Activated T-cell treated with anti-CD3 and anti-CD28 coated beads for 4 hours (primary cell): ENCODE results near the gene PNKP.

Experiments
- DNase-seq: peaks from one replicate; pipeline ENCODE4 v3.0.0-alpha.2; 2020

PNKP gene

DNA sequence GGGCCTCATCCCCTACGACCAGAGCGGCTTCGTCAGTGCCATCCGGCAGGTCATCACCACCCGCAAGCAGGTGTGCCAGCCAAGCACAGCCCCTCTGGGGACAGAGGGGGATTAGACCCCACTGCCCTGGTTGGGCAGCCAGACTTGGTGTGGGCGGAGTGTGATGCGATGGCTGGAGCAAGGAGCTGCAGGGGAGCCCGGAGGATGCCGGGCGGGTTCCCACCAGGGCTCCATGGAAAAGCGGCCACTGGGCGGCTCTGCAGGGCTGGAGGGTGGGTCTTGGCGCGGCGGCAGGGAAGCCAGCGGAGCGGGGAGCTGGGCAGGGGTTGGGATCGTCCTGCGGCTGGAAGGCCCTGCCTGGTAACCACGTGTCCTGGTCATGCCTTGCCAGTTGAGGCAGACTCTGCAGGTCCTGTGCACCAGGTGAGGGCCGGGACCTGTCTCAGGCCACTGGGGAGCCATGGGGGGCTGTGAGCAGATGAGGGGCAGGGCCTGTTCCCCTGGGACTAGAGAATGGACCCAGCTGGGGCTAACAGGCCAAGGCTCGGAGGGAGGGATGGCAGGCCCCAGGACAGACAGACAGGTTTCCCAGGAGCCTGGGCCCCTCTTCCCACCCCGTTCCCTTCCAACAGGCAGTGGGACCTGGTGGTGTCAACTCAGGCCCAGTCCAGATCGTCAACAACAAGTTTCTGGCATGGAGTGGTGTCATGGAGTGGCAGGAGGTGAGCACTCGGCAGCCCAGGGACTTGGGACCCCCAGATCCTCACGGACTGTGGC is 10.1 kb downstream of the PNKP start:
- no peak for DNase-seq

DNA sequence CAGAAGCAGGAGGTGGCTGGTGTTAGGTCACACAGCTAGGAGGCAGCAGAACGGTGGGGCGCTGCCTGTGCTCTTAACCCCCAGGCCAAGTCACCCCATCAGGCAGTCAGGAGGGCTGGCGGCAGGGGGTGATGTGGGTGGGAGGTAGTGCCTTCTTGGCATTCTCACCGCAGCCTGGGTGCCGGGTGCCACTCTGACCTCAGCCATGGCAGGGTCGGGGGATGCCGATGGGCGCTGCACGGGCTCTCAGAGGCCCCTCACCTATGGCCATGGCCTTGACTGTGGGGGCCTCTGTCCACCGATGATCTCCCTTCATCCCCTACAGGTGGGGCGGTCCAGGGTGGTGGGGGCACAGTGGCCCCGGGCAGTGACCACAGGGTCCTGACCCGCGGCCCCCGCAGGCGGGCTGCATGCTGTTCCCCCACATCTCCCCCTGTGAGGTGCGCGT is 10.8 kb downstream of the PNKP start:
- DNase-seq, result no peak

DNA sequence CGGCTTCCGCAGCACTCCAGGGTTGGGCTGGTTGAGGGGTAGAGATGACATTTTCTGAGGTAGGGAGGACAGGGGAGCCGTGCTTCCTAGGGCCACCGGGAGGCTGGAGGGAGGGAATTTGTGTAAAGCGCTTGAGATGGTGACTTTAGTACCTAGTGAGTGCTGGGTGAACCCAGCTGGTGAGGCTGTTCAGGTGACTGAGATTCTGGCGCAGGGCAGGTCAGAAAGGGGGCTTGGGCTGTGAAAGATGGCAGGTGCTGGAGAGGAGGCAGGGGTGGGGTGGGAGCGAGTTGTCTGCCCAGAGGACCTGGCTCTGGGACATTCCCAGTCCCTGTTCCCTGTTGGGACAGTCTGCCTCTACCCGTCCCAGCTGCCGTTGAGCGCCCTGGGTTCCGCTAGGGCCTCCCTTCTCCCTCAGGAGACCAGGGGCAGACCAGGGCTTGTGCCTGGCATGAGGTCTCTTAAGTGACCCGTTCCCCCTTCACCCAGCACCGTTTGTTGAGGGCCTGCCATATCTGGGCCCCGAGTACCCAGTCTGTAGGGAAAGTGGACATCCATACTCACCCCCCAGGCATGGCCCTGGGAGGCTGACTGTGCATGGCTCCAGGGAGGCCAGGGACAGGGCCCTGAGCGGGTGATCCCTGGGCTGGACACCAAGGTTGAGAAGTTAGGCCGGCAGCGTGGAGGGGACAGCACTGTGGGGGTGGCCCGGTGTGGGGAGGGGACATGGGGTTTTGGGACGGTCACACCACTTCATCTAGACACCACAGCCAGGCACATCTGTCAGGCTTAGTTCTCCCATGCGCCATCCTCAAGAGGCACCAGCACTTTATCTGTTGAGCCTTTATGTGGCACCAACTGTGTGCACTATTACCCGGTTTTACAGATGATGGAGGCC is 11.5 kb downstream of the PNKP start:
- DNase-seq, result no peak

DNA sequence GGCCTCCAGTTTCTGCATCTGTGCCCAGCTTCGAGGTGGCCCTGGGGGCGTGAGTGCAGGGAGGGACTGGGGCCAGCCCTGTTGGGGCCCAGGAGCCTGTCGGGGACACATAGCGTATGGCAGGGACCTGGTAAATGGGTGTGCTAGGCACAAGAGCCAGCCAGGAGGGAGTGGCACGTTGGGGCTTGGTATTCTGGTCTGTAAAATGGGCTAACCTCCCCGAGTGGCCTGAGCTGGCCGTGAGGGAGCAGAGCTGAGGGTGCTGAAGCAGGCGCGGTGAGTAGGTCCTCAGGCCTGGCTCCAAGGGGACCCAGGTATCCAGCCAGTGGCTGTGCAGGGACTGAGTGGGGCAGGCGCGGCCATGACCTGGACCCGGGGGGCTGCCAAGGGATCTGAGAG is 12.1 kb downstream of the PNKP start:
- no peak for DNase-seq

DNA sequence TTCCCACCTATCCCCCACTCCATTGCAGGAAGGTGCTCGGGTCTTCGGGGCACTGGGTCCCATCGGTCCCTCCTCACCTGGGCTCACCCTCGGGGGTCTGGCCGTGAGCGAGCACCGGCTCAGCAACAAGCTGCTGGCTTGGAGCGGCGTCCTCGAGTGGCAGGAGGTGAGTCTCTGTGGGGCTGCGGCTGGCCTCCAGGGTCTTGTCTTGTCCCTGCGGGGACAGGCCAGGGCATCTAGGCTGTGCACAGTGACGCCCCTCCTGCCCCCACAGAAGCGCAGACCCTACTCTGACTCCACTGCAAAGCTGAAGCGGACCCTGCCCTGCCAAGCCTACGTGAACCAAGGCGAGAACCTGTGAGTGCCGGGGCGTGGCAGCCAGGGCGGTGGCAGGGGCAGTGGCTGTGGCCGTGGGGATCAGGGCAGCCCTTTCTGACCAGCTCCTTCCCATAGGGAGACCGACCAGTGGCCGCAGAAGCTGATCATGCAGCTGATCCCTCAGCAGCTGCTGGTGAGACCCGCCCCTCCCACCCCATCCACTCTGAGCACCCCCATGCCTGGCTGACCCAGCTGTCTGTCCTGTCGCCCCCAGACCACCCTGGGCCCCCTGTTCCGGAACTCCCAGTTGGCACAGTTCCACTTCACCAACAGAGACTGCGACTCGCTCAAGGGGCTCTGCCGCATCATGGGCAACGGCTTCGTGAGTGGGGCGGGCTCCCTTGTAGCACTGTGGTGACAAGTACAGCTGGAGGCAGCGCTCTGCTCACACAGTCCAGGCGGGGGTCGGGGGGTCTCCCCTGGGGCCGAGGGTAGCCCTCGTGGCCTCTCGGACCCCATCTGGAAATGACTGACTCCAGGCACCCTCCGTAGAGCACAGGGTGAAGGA is 12.8 kb downstream of the PNKP start:
- no peak for DNase-seq

DNA sequence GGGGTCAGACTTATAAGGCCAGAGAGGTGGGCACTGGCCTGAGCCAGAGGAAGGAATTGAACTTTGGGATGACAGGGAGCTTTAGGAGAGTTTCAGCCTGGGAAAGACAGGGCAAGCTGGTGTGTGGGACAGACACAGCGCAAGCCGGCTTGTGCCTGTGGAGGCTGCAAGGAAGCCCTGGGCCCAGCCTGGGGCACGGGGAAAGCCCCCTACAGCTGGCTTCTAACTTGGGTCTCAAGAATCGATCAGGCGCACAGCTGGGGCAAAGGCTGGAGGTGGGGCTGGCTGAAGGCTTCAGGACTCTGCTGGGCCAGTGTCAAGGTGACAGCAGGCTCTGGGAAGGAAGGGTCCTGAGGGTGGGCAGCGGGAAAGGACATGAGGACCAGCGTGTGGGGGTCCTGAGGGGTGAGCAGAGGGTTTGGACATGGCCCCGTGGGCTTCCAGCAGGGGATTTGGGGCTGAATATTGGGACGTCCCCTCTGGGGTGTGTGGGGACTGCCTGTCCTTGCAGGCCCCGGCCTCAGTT is 13.5 kb downstream of the PNKP start:
- DNase-seq, result no peak

DNA sequence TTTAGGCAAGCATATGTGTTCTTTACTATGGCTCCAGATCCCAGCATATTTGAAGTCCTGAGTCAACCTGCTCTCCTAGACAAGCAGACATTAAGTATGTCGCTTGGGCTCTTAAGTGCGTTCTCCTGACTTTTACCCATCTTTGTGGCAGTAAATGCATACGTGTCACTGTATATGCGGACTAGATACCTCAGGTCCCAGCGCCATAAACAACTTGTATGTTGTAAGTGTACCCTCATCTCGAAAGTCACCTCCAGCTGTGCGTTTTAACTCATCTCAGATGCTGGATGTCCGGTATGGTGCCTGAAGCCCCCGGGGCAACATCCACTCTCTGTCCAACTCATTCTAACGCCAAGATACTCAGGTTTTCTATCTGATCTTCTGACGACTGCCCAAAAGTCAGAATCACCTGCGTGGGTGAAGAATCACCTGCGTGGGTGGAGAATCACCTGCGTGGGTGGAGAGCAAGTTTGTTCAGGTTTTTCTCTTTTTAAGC is 14.7 kb downstream of the PNKP start:
- no peak for DNase-seq

DNA sequence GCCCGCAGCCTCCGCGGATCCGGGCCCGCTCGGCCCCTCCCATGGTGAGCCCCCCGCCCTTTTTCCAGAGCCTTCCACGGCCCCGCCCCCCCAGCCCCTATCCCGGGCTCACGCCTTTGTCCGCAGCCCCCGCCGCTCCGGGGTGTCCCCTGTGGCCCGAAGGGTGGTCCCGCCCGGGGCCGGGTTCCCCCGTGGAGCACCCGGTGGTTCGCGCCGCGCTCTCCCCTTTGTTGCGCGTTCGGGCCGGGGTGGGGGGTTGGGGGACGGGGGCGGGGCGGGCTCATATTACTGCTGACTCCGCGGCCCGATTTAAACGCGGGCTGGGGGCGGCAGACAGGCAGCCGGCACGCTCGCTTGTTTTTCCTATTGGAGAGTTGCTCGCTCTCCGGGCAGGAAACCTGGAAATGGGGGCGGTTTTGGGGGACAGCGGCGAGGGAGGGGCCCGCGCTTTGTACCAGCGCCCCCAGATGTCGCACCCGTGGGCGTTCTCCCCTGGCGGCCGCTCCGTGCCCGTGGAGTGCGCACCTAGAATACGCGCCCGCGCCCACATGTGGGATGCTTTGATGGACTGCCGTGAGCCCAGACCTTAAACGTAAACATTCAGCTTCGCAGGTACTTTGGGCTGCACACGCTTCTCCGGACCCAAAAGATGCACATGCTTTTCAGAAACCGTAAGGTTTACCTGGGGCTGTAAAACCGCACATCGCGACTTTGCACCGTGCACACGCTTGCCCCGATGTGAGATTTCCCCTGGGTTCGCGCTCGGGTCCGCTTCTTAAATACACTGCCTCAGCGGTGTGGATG is 15.7 kb downstream of the PNKP start:
- DNase-seq, result no peak

DNA sequence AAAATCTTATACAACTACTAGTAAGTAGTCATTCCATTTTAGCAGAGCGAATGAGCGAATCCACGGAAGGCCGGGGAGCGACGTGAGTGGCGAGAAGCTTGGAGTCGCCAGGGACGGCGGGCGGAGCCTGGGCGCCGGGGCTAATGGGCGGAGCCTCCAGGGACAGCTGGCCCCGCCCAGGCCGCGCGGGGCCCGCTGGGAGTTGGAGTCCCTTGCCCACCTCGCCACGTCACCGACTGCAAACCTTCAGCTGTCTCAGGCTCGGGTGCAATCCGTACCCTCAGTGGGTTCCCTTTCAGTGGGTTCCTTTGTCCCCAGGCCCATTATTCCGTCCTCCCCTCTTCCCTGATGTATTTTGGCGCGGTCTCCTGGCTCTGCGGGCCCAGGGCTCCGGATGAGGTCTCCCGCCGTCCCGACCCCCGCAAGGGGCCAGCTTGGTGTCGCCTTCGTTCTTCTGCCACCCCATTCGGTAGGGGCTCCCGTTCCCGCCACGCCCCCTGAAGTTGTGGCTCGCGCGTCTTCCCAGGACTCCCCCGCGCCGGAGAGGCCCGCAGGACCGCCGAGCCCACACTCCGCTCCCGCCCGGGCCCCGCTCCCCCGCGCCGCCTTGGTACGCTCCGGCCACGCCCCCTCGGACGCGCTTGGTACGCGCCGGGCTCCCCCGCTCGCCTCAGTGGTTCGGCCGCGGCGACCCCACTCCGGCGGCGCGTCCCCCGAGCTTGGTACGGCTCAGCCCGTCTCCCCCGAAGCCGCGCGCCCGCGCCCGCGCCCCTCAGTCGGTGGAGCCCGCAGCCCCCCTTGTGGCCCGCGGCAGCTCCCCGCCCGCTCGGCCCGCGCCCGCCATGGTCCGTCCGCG is 16.7 kb downstream of the PNKP start, which contains the start of gene PTOV1:
TSS of gene PTOV1 (plus strand) at position 673 of the 856 bp plus-strand sequence.
- peak; percentile 81 for DNase-seq

DNA sequence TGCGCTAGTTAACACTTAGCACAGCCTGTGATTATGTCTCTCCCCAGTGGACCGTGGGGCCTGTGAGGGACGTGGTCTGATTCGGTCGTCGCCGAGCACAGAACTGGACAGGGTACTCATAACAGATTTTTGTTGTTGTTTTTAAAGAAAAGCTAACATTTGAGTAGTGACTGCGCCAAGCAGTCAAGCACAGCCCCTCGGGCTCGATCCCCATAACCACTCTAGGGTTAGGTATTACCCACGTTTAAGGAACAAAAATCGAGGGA is 17.2 kb downstream of the PNKP start:
- DNase-seq, result no peak

DNA sequence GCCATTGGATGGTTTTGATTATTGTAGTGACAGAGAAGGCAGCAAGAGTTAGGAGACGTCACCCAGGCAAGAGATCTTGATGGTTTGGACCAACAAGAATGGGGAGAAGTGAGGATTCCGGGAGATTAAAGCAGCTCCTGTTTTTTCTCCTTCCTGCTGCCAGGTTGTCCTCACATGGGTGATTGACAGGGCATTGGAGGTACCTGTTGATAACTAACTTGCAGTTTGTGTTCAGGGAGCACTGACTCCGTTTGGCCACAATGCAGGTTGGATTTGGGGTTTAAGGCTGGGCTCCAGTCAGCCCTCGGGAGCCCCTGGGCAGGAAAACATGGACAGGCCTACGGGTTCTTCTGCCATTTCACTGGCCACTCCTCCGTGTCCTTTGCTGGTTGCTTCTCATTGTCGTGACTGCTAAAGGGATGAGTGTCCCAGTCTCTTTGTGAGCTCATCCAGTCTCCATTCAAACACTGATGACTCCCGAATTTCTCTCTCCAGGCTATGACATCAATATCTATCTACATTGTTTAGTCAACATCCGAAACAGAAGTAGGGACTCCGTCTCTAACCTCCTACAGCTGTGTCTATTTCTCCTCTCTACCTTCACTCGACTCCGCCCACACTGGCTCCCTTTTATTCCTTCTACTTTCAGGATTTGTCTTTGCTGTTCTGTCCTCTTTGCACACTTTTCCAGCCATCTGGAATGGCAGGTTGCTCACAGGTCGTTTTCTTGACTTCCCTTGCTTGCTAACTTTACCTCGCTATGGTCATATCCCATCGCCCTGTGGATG is 17.7 kb downstream of the PNKP start:
- DNase-seq, result no peak

DNA sequence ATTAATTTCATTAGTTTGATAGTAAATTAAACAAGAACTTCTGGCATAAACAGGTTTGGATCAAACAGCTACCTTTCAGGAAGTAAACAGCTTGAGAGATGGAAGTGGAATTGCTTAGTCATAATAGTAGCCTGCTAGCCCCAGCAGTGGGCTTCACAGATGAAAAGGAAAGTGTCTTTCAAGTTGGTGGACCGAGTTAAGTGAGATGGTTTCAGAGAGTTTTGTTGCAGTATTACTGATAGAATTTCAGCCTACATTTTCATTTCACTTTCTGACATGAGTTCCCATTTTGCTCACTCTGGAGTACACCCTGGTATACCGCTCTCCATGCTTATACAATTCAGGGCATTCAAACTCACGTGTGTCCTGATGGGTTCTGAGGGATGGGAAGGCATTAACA is 18.4 kb downstream of the PNKP start:
- no peak for DNase-seq

DNA sequence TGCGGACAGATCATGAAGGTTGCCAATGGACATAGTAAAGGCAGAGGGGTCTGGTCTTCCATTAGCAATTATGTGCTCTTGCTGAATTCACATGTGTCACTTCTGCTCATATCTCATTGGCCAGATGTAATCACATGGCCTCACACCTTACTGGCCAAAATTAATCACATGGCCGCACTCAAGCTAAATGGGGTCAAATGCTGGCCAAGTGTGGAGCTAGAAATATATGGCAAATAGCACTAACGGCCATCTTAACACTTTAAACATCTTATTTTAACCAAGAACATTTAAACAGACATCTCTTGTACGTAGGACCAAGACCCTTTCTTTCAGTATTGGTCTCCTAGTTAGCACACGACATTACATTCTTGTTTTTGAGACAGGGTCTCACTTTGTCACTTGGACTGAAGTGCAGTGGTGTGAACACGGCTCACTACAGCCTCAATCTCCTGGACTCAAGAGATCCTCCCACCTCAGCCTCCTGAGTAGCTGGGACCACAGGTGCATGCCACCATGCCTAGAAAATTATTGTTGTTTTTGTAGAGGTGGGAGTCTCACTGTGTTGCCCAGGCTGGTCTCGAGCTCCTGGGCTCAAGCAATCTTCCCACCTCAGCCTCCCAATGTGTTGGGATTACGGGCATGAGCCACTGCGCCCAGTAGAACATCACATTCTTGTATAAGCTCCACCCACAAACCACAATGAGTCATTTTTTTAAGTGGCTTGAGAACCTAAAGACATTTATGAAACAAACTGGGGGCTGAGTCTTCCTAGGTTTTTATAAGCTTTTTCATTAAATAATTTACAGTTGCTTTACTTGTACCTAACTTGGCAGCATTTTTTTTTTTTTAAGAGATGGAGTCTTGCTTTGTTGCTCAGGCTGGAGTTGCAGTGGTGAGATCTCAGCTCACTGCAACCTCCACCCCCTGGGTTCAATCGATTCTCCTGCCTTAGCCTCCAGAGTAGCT is 19.4 kb downstream of the PNKP start:
- DNase-seq, result no peak

DNA sequence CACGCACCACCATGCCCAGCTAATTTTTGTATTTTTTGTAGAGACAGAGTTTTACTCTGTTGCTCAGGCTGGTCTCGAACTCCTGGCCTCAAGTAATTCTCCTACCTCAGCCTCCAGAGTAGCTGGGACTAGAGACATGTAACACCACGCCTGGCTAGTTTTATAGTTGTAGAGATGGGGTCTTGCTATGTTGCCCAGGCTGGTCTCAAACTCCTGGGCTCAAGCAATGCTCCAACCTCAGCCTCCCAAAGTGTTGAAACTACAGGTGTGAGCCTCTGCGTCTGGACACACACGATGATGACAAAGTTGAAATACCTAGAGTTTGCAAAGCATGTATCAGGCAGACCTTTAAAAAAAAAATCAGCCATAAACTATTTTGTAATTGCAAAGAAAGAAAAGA is 21.0 kb downstream of the PNKP start:
- no peak for DNase-seq

DNA sequence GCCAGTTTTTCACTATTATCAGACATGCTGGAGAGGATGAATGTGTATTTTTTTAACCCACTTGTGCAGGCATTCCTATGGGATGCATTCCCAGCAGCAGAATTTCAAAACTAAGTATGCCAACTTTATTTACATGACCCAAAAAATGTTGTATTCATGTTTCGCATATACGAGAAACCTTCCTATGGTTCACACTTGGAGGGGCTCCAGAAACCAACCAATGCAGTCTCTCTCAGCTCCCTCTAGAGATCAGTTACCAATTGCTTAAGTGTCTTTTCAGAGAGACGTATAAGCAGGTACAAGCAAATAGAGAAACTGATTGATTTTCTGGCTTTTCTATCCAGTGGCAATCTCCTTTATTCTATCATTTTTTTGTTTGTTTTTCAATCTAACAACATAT is 22.0 kb downstream of the PNKP start:
- DNase-seq, result no peak

DNA sequence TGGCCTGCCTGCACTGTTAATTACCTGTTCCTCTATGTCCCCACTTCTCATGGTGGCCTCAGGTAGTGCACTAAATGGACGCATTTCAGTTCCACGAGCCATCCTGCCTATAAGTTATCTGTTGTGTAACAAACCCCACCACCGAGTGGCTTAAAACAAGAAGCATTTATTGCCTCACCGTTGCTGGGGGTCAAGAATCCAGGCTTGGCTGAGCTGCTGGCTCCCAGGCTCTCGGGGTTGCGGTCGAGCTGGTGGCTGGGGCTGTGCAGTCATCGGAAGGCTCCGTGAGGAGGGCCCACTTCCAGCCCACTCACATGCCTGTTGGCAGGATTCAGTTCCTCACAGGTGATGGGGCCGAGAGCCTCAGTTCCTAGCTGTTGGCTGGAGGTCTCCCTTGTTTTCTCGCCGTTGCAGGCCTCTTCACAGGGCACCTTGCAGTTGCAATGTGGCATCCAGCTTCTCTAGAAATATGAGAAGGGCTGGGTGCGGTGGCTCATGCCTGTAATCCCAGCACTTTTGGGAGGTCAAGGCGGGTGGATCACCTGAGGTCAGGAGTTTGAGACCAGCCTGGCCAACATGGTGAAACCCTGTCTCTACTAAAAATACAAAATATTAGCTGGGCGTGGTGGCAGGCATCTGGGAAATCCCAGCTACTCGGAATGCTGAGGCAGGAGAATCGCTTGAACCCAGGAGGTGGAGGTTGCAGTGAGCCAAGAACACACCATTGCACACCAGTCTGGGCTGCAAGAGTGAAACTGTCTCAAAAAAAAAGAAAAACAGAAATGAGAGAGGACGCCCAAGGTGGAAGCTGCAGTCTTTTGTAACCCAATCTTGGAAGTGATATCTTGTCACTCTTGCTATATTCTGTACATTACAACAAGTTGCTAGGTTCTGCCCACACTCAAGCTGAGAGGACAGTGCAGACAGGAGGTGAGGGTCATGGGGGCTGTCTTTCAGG is 23.0 kb downstream of the PNKP start:
- no peak for DNase-seq

DNA sequence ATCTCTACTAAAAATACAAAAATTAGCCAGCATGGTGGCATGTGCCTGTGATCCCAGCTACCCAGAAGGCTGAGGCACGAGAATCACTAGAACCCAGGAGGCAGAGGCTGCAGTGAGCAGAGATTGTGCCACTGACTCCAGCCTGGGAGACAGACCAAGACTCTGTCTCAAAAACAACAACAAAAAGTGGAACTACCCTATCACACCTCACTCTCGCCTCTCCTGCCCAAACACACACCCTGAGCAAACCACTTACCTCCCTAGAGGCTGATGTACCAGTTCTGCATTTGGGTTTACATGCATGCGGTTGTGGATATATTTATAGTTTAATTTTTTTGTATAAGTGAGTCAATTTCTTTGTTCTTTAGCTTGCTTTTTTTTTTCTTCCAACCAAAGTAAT is 24.1 kb downstream of the PNKP start:
- no peak for DNase-seq
